ENCODE results near the gene NTM.

The NTM gene

DNA sequence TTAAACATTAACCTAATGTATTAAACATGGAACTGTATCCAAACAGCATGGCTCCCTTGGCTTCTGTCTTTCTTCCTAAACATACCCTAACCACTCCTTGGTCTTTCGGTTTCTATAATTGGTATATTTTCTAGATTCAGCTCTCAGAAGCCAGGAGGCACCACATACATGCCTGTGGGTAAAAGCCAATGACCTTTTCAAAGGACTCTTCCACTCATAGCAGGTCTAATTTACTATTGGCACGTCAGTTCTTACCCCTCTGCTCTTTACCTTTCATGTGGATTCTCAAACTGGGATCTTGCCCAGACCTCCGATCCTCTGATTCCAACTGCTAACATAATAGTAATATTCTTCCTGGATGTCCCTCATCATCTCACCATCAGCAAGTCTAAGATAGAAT, 835.1 kb downstream of the NTM start:
- no peak for DNase-seq

DNA sequence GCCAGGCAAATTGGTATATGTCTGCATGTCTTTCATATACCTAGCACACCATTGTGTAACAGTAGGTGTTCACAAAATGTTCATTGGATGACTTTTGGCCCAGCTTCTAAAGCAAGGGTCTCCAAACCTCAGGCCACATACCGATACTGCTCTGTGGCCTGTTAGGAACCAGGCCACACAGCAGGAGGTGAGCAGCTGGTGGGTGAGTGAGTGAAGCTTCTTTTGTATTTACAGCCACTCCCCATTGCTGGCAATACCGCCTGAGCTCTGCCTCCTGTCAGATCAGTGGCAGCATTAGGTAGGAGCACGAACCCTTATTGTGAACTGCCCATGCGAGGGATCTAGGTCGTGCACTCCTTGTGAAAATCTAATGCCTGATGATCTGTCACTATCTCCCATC, 836.6 kb downstream of the NTM start:
- no peak for DNase-seq

DNA sequence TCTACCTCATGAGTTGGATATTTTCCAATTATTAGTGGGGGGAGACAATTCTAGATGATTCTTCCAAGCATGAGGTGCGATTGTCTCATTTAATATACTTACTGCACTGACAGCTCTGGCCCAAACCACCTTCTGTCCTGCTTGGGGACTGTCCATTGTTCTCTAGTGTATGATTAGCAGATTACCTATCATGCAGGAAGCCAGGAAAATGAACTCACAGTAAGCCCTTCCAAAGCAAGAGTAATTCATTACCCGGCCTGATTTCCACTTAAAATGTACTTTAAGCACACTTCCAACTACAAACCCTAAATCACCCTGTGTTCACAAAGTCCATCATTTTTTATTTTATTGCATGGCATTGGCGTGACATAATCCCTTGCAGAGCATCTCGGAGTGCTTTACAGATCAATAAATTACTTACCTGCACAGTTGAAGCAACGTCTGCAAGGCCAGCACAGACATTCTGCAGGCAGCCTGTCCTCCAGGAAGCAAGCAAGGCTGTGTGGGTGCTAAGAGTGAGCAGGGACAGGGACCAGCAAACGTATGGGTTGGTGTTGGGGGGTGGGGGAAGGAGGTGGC, 838.2 kb downstream of the NTM start:
- DNase-seq = no peak

GRCh38 chr11:132211479-132211878, 841.1 kb downstream of the NTM start:
- DNase-seq = no peak

GRCh38 chr11:132217856-132218255, 847.4 kb downstream of the NTM start:
- no peak for DNase-seq

DNA sequence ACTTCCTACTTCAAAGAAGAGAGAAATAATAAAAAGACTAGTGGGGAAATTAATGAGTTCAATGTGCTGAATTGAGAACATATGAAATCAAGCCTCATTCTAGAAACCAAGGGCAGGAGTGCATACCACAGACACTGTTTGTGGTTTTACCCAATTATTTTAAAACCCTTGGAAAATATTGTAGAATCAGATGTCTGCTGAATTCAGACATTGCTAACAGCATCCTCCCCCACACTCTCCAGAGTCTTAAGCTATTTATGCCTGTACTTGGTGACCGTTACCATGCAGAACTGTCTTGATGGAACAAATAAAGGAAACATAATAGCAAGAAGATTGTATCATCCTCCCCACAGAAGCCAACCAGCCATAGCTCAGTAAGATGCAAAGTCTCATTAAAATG, 850.1 kb downstream of the NTM start:
- no peak for DNase-seq

GRCh38 chr11:132222345-132222744, 851.9 kb downstream of the NTM start:
- DNase-seq = no peak

DNA sequence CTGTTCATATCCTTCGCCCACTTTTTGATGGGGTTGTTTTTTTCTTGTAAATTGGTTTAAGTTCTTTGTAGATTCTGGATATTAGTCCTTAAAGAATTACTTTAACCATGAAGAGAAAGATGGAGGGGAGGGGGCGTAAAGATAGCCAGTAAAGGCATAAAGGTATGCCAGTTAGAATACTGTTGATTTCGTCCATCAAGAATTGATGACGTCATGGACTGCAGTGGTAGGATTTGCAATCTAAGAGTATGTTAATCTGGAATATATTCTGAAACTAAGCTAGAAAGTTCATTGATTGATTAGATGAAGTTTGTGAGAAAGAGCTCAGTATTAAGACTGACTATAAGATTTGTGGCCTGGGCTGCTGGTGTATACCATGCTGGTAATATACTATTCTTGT, 856.1 kb downstream of the NTM start:
- DNase-seq = no peak

DNA sequence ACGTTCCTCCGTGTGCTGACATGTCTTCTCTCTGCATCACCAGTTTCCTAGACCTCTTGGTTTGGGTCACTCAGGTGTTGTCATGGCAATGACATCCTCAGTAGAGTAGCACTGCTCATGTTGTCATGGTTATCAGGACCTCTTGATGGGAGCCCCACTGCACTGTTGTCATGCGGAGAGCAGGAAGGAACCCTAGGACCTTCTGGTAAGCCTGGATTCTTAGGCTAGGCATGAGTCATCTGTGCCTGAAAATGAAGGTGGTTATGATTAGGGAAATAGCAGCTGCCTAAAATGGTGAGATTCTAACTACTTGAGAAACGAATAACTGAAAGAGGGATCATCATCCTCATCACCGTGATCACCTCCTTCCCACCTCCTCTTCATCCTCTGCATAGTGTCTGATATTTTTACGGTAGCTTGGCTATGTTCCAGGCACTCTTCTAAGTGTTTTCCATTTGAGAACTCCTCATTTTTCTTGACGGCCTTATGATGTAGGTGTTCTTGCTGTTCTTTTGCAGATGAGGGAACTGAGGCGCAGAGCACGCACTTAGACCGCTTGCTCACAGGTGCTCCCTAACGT, 858.4 kb downstream of the NTM start:
- DNase-seq = no peak

DNA sequence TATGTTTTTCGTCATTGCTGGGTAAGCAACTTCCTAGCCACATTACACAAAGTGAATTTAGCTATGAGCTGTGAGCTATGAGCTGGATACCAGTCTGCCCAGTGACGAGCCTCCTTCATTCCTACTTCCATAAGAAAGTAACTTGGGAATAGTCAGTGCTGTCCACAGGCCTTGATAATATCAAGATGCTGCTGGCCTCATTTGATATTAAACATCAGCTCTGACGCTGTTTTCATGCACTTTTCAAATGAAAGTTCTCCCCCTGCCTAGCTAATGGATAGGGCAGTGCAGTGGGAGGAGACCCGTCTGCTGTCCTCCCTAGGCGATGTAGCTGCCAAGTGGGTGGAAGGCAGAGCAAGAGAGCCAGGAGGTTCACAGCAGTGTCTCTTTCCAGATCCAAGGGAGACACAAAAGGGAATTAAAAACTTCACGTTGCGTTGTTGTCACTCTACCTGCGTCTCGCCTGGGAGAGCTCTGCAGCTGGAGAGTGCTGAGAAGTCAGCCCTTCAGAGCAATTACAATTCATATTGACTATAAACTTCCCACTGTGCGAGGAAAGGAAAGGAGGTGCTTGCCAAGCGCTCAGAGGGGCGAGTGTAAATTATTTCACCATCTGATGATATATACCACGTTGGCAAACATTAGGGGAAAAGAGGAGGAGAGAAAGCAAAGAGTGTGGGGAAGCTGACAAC, 861.4 kb downstream of the NTM start:
- DNase-seq = no peak

GRCh38 chr11:132234878-132235277, 864.5 kb downstream of the NTM start:
- DNase-seq = no peak

- DNase-seq = no peak
Measured at GRCh38 chr11:132237781-132238180, 867.4 kb downstream of the NTM start.

GRCh38 chr11:132238331-132238866, 868.0 kb downstream of the NTM start:
- no peak for DNase-seq

DNA sequence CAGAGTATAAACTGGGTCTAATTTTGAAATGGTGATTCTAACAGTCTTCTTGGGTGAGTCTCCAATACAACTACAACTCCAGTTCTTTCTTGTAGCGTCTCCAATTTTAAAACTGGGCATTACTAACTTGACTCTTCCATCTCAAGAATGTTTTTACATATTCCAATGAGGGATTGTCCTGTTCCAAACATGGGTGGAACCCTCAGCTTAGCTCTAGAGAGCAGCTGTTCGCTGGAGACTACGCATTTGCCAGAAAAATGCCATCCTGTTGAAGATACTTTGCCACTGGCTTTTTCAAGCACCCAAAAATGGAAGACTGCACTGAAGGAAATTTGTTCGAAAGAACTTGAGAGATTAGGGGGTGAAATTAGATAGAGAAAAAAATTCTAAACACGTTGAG, 870.0 kb downstream of the NTM start:
- DNase-seq = no peak

DNA sequence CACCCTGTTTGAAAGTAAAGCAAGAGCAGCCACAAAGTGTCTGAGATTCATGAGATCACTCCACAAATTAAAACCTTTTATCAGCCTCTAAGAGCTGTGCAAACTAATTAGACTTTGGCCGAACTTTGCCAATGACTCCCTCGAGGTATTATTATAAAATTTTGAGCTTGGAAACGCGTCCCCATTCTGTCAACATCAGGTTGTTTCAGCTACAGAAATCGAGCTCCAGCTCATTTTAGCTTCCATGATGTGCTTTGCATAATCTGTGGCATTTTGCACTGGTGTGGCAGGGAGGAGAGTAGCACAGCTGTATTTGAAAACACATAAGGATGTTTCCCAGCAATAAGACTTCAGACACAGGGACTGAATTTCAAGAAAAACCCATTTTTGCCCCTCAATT, 872.2 kb downstream of the NTM start:
- no peak for DNase-seq

GRCh38 chr11:132244846-132245245, 874.4 kb downstream of the NTM start:
- no peak for DNase-seq

GRCh38 chr11:132245403-132246385, 875.3 kb downstream of the NTM start:
- DNase-seq = no peak

DNA sequence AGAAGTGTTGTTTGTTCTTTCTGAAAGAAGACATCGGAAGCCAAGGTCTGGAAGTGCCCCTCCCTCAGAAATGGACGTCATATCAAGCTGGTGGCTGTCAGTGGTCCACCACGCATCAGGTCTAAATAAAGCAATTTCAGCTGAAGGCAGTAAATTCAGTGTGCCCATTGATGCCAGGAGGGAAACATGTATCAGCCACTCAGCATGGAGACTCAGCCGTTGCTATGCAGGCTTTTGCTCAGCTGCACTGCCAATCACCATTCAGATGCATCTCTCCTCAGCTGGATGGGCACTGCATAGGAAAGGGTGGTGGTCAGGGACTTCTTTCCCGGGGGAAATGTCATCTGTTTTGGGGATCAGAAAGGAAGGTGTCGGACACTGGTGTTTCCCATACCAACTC, 878.2 kb downstream of the NTM start:
- no peak for DNase-seq

DNA sequence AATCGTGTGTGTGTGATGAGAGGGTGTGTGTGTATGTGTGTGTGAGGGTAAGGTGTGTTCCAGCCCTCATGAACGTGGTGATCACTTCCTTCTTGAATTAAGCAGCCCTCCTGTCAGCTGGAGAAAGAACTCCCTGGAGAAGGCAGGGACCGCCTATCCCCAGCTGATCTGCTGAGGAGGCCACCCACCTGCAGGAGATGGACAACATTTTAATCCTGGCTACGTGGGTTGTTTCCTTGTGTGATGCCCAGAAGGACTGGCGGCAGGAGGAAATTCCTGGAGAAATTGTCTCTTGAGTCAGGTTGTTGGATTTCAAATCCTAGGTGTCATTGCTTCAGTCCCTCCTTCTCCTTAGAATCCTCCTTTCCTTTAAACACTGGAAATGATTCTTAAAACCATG, 878.8 kb downstream of the NTM start:
- DNase-seq = no peak

GRCh38 chr11:132251061-132251460, 880.6 kb downstream of the NTM start:
- no peak for DNase-seq

DNA sequence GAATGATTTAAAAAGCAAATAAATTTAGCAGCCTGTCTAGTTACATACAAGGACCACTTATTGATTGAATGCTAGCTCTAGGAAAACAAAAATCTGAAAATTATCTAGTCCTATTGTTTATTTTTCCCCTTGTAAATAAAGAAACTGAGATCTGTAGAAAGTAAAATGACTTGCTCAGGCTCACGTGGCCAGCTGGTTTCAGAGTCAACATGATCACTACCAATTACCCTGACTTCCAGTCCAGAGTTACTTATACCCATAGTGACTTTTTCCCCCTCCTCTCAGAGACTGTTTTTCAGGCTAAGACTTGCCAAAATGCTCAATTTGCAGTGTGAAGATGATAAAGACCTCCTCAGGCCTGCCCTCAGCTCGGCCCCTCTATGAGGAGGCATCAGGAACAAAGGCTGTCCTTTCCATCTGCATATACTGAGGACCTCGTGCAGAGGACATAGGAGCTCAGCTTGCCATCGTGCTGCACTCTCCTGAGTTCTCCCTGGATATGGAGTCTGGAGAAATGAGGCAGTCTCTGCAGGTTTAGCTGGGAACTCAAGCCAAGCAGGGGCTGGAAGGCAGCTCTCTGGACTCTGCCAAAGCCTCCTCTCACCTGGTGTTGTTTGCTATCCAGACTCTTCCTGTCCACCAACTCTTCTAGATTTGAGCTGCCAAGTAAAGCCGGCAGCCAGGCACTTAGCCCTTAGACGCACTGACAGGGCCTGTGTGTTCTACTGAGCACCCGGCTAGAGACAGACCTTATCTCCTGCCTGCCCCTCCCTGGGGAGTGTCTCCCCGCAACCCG, 883.3 kb downstream of the NTM start:
- DNase-seq = no peak

- DNase-seq = no peak
Measured at GRCh38 chr11:132254906-132255305, 884.5 kb downstream of the NTM start.

Data from stimulated activated CD4-positive, alpha-beta T cell treated with anti-CD3 and anti-CD28 coated beads, Interleukin-4, amount 100 ng/mL, for 24 hours (primary cell).